Stimulated activated memory B cell treated with anti-CD40 and anti-IgM and Interleukin-4, amounts not matched to agents 10 μg/mL and 1 μg/mL and 100 μg/mL, for 72 hours (primary cell): ENCODE measurements around the gene CHDH.

Experiments
- ATAC-seq: fragments of 150-1000 bp; cut with Tn5 transposase; 2 replicates; pipeline ENCODE4 v1.10.0; 2021
- H3K27ac Mint-ChIP-seq: one replicate; pipeline ENCODE4 v1.8.0; 2022; ENCODE audit warnings: mild to moderate bottlenecking, mixed read lengths
- H3K27me3 Mint-ChIP-seq: one replicate; pipeline ENCODE4 v1.8.0; 2022; ENCODE audit warnings: mixed read lengths
- H3K36me3 Mint-ChIP-seq: one replicate; pipeline ENCODE4 v1.8.0; 2022; ENCODE audit warnings: mixed read lengths
- H3K4me1 Mint-ChIP-seq: one replicate; pipeline ENCODE4 v1.8.0; 2022; ENCODE audit warnings: mixed read lengths
- H3K4me3 Mint-ChIP-seq: one replicate; pipeline ENCODE4 v1.8.0; 2022; ENCODE audit warnings: mild to moderate bottlenecking, moderate library complexity, mixed read lengths
- H3K9me3 Mint-ChIP-seq: one replicate; pipeline ENCODE4 v1.8.0; 2022; ENCODE audit warnings: mixed read lengths

The CHDH gene

DNA sequence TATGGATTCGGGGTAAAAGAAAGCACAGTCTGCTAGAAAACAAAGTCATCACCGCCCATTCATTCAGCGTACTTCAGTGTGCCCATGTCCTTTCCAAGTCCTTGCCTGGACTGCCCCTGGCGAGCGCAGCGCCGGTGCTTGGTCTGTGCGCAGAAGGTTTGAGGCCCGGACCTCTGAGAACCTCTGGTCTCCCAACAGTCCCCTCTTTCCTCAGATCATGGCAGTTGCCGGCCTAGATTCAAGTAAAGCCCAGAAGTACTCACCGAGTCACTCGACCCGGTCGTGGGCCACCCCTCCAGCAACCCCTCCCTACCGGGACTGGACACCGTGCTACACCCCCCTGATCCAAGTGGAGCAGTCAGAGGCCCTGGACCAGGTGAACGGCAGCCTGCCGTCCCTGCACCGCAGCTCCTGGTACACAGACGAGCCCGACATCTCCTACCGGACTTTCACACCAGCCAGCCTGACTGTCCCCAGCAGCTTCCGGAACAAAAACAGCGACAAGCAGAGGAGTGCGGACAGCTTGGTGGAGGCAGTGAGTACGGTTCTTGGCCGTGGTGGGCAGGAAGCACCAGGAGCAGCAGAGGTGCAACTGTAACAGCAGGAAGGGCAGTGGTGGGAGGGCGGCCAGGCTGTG lies 36.3 kb downstream of the CHDH start:
- Mint-ChIP-seq H3K27me3 (peaks cover 16% of the 10 kb centered on the region), H3K36me3 (peaks cover 20% of the 10 kb centered on the region), H3K4me3 (no peak overlapping the region), H3K27ac (no peak overlapping the region), H3K9me3 (no peaks in the 10 kb centered on the region), H3K4me1 (peaks cover 30% of the 10 kb centered on the region)
- no peak for ATAC-seq

DNA sequence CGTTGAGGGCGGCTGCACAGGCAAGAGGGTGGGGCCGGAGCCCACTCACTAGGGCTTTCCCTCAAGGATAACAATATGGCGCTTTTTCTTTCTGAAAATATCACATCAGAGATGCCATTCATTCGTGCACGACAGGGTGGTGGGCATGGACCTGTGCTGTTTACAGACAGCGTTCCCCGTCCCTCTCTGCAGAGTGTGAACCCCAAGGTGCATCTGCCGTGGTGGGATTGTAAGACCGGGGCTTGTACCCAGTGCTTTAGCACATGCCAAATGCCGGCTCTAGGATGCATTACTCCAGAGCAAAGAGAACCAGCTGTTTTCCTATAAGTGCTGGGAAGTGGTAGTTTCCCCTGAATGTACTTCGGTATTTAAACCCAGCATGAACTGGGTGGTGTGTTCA lies 37.0 kb downstream of the CHDH start:
- Mint-ChIP-seq H3K9me3 (no peaks in the 10 kb centered on the region), H3K27ac (no peak overlapping the region), H3K27me3 (peaks cover 16% of the 10 kb centered on the region), H3K36me3 (peaks cover 18% of the 10 kb centered on the region), H3K4me3 (no peak overlapping the region), H3K4me1 (peaks cover 31% of the 10 kb centered on the region)
- no peak for ATAC-seq

DNA sequence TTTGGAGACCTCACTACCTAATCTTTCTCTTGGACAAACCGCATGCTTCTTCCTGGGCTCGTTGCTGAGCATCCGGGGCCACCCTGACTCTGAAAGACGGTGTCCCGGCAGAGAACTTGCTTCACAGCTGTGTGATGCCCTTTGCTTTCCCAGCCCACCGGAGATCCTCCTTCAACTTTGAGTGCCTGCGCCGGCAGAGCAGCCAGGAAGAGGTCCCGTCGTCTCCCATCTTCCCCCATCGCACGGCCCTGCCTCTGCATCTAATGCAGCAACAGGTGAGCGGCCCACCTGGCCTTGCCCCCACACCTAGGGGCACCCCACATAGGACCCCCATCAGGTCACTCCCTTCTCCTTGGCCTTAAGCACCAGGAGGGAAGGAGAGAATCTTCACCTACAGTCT lies 37.7 kb downstream of the CHDH start:
- peaks cover 18% of the 10 kb centered on the region for H3K36me3 Mint-ChIP-seq

DNA sequence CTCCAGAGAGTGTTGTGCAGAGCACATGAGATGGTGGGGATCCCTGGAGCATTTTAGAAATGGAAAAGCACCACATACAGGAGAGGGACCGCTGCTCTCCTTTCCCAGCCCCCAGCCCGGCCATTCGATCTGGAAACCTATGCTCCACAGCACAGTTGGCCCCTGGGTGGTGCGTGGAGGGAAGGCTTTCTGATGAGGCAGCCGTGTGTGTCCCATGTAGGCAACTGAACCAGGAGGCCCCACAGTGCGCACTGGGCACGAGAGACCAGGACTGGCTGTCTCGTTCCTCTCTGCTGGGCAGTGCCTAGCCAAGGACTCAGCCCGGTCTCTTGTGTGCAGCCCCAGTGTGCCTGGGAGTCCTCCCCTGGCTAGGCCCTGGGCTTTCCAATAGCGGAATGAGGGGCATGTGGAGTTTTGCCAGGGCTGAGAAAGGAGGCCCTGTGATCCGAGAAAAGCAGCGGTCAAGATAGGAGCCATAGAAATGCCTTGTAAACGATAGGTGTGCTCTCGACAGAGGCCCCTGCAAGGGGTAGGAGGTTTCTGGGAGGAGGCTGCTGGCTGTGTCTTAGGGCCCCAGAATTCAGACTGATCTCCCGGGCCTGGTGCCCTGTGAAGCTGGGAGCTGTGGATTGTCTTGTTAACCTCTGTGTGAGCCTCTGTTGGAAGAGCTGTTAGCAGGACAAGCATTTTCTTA lies 39.0 kb downstream of the CHDH start:
- Mint-ChIP-seq H3K9me3 (no peaks in the 10 kb centered on the region), H3K4me1 (peaks cover 26% of the 10 kb centered on the region), H3K27me3 (peaks cover 16% of the 10 kb centered on the region), H3K27ac (peak overlapping the region; percentile 52), H3K36me3 (peaks cover 14% of the 10 kb centered on the region), H3K4me3 (no peak overlapping the region)
- ATAC-seq, result no peak

More for the DNA sequence above, 37.7 kb downstream of the CHDH start:
- Mint-ChIP-seq H3K27ac (no peak overlapping the region), H3K27me3 (peaks cover 16% of the 10 kb centered on the region), H3K4me1 (peaks cover 31% of the 10 kb centered on the region), H3K4me3 (no peak overlapping the region), H3K9me3 (no peaks in the 10 kb centered on the region)
- ATAC-seq, result no peak

DNA sequence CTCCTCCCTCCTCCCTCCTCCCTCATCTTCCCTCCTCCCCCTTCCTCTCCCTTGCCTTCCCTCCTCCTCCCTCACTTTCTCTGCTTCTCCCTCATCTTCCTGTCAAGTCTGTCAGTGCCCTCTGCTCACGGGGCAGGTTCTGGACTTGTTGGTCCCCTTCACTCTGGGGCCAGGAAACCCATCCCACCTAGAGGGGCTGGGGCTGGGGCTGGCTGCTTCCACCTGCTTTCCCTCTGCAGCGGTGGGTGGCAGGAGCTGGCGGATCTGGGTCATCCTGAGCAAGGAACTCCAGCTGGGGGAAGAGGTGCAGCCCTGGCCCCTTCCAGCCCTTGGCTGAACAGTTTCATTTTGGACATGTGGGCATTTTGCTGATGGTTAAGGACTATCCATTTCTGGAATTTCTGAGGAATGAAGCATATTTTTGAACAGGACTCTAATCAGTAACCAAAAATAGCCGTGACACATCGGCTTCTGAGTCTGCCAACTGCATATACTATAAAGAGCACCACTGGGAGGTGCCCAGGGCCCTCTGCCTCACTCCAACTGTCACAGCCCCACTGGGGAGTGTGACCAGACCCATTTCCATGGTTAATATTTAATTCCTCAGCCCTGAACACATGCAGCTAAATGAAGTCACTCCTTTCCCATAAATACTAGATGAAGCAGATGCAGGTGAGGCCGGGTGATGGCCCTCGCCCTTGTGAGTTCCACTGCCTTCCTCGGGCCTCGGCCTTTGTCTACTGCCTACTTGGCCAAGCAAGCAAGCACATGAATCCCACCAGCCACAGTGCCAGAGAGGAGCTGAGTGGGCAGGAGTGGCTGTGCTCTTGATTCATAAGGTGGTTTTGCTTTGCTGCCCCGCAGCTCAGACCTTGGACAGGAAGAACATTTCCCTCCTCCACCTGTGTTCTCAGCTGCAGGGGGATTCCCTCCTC lies 39.8 kb downstream of the CHDH start:
- no peak overlapping the region for H3K4me3 Mint-ChIP-seq
- peaks cover 16% of the 10 kb centered on the region for H3K27me3 Mint-ChIP-seq
- ATAC-seq, result peak; percentile 44
- H3K36me3 Mint-ChIP-seq, result peaks cover 14% of the 10 kb centered on the region
- peaks cover 25% of the 10 kb centered on the region for H3K4me1 Mint-ChIP-seq
- no peaks in the 10 kb centered on the region for H3K9me3 Mint-ChIP-seq
- H3K27ac Mint-ChIP-seq, result peak overlapping the region; percentile 52

DNA sequence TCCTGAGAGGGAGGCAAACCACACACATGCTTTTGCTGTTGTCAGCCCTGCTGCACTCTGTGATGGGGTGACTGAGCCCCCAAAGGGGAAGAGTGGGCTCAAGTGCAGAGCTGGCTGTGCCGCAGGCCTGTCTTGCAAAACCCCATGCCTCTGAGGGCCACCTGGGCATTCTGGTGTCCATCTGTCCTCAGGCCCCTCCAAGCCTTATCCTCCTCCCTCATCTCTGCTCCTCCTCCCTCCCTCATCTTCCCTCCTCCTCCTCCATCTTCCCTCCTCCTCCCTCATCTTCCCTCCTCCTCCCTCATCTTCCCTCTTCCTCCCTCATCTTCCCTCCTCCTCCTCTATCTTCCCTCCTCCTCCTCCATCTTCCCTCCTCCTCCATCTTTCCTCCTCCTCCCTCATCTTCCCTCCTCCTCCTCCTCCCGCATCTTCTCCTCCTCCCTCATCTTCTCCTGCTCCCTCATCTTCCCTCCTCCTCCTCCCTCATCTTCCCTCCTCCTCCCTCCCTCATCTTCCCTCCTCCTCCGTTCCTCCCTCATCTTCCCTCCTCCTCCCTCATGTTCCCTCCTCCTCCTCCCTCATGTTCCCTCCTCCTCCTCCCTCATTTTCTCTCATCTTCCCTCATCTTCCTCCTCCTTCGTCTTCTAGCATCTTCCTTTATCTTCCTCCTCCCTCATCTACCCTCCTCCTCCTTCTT lies 40.6 kb downstream of the CHDH start:
- H3K27me3 Mint-ChIP-seq, result peaks cover 16% of the 10 kb centered on the region
- peak overlapping the region; percentile 52 for H3K27ac Mint-ChIP-seq
- peaks cover 14% of the 10 kb centered on the region for H3K36me3 Mint-ChIP-seq
- H3K9me3 Mint-ChIP-seq, result no peaks in the 10 kb centered on the region
- no peak for ATAC-seq
- H3K4me3 Mint-ChIP-seq, result no peak overlapping the region
- peaks cover 25% of the 10 kb centered on the region for H3K4me1 Mint-ChIP-seq

DNA sequence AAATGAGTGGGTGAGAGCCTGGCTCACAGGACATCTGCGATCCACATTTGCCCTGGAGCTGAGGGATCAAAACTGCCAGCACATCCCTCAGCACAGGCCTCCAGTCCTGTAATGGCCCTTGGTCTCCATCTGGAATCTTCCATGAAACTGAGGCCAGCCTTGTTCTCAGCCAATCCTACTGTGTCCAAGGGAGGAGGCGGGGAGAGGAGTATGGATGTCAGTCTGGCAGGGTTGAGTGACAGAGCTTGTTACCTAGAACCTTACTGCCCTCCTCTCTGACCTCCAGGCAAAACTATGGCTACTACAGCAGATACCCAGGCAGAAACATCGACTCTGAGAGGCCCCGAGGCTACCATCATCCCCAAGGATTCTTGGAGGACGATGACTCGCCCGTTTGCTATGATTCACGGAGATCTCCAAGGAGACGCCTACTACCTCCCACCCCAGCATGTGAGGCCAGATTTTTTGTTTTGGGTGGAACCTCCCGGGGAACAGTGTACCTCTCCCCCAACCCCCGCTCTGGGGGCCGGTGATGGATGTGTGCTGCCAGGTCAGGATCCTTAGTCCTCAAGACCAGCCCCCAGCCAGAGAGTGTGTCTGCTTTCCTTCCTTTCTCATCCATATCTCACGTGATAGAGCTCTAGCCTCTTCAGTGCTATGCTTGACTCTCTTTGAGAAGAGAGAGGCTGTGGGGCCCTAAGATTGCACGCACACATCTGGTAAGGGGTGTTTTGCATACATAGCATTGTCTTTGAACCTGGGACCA lies 41.3 kb downstream of the CHDH start:
- H3K4me3 Mint-ChIP-seq, result no peak overlapping the region
- peak overlapping the region; percentile 52 for H3K27ac Mint-ChIP-seq
- peak; percentile 61 for ATAC-seq
- H3K4me1 Mint-ChIP-seq, result peaks cover 25% of the 10 kb centered on the region
- H3K27me3 Mint-ChIP-seq, result peaks cover 16% of the 10 kb centered on the region
- no peaks in the 10 kb centered on the region for H3K9me3 Mint-ChIP-seq
- peaks cover 14% of the 10 kb centered on the region for H3K36me3 Mint-ChIP-seq

DNA sequence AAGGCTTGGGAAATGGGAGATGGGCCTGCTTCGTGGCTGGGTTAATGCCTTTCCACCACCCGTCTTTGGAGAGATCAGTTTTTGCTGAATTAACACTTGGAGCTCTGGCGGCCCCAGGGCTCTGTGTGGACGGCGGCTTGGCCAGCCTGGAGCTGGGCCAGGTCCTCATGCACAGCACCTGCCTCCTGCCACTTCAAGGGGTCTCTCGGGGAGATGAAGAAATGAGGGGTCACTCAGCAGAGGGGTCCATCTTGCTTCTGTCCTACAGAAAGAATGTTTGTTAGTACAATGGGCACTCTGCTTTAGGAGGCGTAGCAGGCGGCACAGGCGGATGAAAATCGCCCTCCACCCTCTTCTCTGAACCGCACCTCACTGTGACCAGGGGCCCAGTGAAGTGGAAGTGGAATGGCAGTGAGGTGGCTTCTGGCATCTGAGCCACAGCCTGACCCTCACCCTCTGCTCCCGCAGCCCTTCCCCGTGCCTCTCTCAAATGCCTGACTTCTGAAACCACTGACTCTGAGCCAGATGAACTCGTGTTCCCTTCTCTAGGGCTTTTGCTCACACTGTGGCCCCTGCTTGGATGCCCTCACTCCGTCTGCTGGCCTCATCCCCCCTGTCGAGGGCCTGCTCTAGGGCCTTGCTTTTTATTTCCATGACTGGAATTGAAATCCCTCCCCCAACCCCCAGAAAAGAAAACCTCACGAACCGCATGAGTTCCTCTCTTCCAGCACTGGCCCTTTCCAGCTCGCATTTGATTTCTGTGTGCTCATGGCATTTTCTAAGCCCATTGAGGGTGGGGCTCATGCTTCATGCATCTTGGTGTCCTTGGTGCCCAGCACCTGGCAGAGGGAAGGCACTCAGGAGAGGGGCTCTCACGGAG lies 42.2 kb downstream of the CHDH start:
- ATAC-seq, result no peak
- peak overlapping the region; percentile 52 for H3K27ac Mint-ChIP-seq

DNA sequence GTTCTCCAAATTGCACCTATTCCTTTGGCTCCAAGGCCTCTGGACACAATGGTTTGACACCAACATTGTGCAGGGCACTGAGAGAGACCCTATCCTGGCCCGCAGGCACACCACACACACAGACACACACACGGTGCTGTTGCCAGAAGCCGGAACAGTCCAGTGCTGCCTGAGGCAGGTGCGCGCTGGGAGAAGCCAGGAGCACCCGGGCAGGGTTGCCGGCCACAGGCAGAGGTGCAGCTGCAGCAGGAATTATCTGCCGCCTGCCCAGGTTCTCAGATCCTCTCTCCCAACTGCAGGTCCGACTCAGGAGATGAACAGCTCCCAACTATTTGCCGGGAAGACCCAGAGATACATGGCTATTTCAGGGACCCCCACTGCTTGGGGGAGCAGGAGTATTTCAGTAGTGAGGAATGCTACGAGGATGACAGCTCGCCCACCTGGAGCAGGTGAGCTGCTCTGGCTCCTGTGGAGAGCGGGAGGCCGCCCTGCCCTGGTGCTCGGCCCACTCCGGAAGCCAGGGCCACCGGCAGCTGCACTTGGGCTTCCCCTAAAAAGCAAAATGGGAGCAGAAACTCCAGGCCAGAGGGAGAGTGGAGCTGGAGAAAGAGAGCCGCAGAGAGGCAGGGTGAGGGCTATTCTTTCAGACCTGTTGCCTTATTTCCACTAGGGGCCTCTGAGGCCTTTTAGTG lies 42.9 kb downstream of the CHDH start:
- no peaks in the 10 kb centered on the region for H3K9me3 Mint-ChIP-seq
- H3K27ac Mint-ChIP-seq, result peak overlapping the region; percentile 34
- peaks cover 25% of the 10 kb centered on the region for H3K4me1 Mint-ChIP-seq
- peaks cover 16% of the 10 kb centered on the region for H3K27me3 Mint-ChIP-seq
- H3K4me3 Mint-ChIP-seq, result no peak overlapping the region
- peaks cover 12% of the 10 kb centered on the region for H3K36me3 Mint-ChIP-seq
- ATAC-seq, result no peak

More for the DNA sequence above, 42.2 kb downstream of the CHDH start:
- H3K4me3 Mint-ChIP-seq, result no peak overlapping the region
- peaks cover 15% of the 10 kb centered on the region for H3K36me3 Mint-ChIP-seq
- H3K9me3 Mint-ChIP-seq, result no peaks in the 10 kb centered on the region
- H3K27me3 Mint-ChIP-seq, result peaks cover 16% of the 10 kb centered on the region
- peaks cover 25% of the 10 kb centered on the region for H3K4me1 Mint-ChIP-seq

DNA sequence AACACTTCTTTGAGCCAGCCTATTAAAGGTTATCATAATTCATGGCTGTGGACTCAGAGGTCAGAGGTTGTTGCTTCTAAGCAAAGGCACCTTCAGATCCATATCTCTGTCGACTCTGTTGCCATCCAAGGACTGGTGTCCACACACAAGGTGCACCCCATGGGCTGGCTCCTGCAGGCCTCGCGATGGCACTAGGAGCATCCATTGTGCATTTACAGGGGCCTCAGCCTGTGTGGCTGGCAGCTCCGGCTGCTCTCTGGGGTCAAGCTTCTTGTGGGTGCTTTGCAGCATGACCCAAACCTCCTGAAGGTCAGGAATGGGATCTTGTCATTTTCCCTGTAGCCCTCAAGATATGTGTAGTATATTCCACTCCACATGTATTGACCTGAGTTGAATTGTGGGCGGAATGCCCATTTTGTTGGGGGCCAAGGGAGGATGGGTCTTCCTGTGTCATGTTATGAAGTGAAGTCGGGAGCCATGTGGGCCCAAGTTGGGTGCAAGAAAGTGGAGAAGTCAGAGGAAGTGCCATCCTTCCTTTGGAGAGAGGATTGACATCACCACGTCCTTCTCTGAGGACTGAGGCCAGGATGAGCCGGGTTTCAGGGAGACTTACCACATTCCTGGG lies 43.9 kb downstream of the CHDH start:
- Mint-ChIP-seq H3K36me3 (peaks cover 12% of the 10 kb centered on the region), H3K4me3 (no peak overlapping the region), H3K4me1 (peaks cover 21% of the 10 kb centered on the region), H3K27ac (no peak overlapping the region), H3K9me3 (no peaks in the 10 kb centered on the region), H3K27me3 (peaks cover 16% of the 10 kb centered on the region)
- no peak for ATAC-seq

DNA sequence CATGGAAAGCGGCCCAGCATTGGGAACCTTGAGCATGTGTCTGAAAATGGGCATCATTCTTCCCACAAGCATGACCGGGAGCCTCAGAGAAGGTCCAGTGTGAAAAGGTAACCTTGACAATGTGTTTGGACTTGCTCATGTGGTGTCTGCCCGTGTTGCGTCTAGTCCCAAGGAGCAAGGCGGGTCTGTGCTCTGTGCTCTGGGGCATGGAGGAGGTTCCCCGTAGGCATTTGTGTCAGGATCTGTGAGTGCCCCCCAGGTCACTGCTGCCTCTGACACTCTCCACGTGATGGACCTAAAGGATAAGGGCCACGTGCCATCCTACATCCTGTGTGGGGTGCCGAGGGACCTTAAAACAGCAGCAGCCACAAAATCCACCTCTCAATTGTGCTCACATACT lies 44.9 kb downstream of the CHDH start:
- Mint-ChIP-seq H3K4me3 (no peak overlapping the region), H3K36me3 (peaks cover 11% of the 10 kb centered on the region), H3K27me3 (peaks cover 13% of the 10 kb centered on the region), H3K27ac (no peak overlapping the region), H3K4me1 (peaks cover 11% of the 10 kb centered on the region), H3K9me3 (no peaks in the 10 kb centered on the region)
- no peak for ATAC-seq

DNA sequence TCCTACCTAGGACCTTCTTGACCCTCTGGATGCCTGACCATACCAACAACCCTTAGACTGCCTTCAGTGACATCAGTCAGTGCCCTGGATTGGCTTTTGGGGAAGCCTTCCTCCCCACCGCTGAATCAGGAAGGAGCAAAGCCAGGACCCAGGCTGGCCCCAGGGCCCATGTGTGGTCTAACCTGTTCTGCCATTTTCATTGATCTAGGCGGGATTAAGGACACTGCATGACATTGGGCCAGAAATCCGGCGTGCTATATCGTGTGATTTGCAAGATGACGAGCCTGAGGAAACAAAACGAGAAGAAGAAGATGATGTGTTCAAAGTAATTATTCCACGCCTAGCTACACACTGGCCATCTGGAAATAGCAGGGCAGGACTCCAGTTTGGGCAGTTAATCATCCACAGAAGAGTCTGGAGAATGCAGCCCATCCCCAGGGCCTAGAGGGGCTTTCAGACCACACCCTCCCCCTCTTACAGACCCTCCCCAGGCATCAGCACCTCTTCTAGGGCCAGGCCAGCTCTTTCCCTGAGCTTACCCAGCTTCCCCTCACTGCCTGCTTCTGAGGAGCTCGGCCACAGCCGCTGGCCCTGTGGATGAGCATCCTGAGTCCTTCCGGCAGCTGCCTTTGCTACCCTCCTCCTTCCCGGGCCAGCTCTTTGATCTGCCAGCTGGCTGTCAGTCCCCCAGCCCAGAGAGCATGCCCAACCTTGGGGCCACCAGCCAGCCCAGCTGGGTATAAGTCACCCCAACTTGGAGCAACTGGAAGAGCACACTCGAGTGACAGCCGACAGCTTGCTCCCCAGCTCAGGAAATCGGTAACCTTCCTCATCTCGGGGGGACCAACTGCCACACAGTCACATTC lies 45.9 kb downstream of the CHDH start:
- H3K4me3 Mint-ChIP-seq, result no peak overlapping the region
- H3K27ac Mint-ChIP-seq, result no peak overlapping the region
- H3K27me3 Mint-ChIP-seq, result peaks cover 3% of the 10 kb centered on the region
- ATAC-seq, result no peak
- H3K4me1 Mint-ChIP-seq, result peaks cover 9% of the 10 kb centered on the region
- H3K36me3 Mint-ChIP-seq, result peaks cover 6% of the 10 kb centered on the region
- no peaks in the 10 kb centered on the region for H3K9me3 Mint-ChIP-seq
